ENCODE data around the gene SELENOK. TPM values are rescaled to one million over a fixed set of nuclear protein-coding genes. Genes with fewer than 3 reads are reported as not detected.
A peak's percentile ranks its signal among the peaks of the same experiment; 100 is the strongest.

Gene SELENOK
- total RNA-seq: 10 to 100 TPM; 39.8 to 54.3 (median 49.2) TPM

- DNase-seq (ENCODE audit: low spot score in 2 of 2): peak; percentile 98
- Histone ChIP-seq H3K4me1 (peaks cover 3 to 30% (median 8%) of the 10 kb centered on the region in 4 donors), H3K27ac (peak within 1 kb of the TSS; percentile 91 to 96 (median 93)), H3K36me3 (peaks cover 0 to 24% (median 0%) of the 10 kb centered on the region in 3 donors), H3K4me3 (peak within 1 kb of the TSS; percentile 80 to 89 (median 84)), H3K9me3 (no peaks in the 10 kb centered on the region), H3K27me3 (no peaks in the 10 kb centered on the region)
- 1% methylated on average over 37 to 58 of the region's 73 CpGs for WGBS, 2 donors
- TF ChIP-seq EP300 (IDR thresholded peaks at IDR 0.05): peak; percentile 99
- TF ChIP-seq POLR2A (IDR thresholded peaks at IDR 0.05): peak; percentile 91 to 99
- TF ChIP-seq, protein P1, sequence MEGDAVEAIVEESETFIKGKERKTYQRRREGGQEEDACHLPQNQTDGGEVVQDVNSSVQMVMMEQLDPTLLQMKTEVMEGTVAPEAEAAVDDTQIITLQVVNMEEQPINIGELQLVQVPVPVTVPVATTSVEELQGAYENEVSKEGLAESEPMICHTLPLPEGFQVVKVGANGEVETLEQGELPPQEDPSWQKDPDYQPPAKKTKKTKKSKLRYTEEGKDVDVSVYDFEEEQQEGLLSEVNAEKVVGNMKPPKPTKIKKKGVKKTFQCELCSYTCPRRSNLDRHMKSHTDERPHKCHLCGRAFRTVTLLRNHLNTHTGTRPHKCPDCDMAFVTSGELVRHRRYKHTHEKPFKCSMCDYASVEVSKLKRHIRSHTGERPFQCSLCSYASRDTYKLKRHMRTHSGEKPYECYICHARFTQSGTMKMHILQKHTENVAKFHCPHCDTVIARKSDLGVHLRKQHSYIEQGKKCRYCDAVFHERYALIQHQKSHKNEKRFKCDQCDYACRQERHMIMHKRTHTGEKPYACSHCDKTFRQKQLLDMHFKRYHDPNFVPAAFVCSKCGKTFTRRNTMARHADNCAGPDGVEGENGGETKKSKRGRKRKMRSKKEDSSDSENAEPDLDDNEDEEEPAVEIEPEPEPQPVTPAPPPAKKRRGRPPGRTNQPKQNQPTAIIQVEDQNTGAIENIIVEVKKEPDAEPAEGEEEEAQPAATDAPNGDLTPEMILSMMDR (IDR thresholded peaks at IDR 0.05): peak in 1 of 5 experiments; percentile 43
Measured at GRCh38 chr3:53891497-53892285, at the start of gene SELENOK. SELENOK (minus strand) TSS chr3:53891859.

DNA sequence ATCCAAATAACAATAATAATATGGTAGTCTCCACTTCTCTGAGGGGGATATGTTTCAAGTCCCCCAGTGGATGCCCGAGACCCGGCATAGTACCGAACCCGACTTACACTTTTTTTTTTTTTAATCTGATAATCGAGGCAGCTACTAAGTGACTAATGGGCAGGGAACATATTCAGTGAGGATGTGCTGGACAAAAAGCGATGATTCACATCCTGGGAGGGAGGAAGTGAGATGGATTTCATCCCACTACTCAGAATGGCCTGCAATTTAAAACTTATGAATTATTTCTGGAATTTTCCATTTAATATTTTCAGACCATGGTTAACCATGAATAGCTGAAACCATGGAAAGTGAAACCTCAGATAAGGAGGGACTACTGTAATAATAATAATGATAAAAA lies 49.5 kb upstream of the SELENOK start:
- Histone ChIP-seq H3K9me3 (peaks cover 0 to 7% (median 3%) of the 10 kb centered on the region in 4 donors), H3K4me1 (no peaks in the 10 kb centered on the region), H3K36me3 (no peaks in the 10 kb centered on the region), H3K4me3 (no peak overlapping the region), H3K27ac (no peak overlapping the region), H3K27me3 (no peaks in the 10 kb centered on the region)
- no peak for DNase-seq (ENCODE audit: low spot score in 2 of 2)
- TF ChIP-seq, protein P1 (IDR thresholded peaks at IDR 0.05): no peak
- TF ChIP-seq EP300 (IDR thresholded peaks at IDR 0.05) (no peak), POLR2A (IDR thresholded peaks at IDR 0.05) (no peak)
- 82 to 85% methylated on average over 6 of the region's 6 CpGs for WGBS, 2 donors

GRCh38 chr3:53940623-53941022 lies 49.0 kb upstream of the SELENOK start:
- Histone ChIP-seq H3K36me3 (no peaks in the 10 kb centered on the region), H3K9me3 (peaks cover 0 to 7% (median 2%) of the 10 kb centered on the region in 4 donors), H3K27ac (no peak overlapping the region), H3K27me3 (no peaks in the 10 kb centered on the region), H3K4me3 (no peak overlapping the region), H3K4me1 (no peaks in the 10 kb centered on the region)
- WGBS, 2 donors: 25 to 40% methylated on average over 1 of the region's 1 CpG
- TF ChIP-seq, protein P1 (IDR thresholded peaks at IDR 0.05): no peak
- TF ChIP-seq EP300 (IDR thresholded peaks at IDR 0.05): no peak
- TF ChIP-seq POLR2A (IDR thresholded peaks at IDR 0.05): no peak
- no peak for DNase-seq (ENCODE audit: low spot score in 2 of 2)

- H3K36me3 ChIP-seq: no peaks in the 10 kb centered on the region
- peaks cover 0 to 16% (median 5%) of the 10 kb centered on the region in 4 donors for H3K9me3 ChIP-seq
- TF ChIP-seq POLR2A (IDR thresholded peaks at IDR 0.05): no peak
- no peaks in the 10 kb centered on the region for H3K27me3 ChIP-seq
- no peak overlapping the region for H3K27ac ChIP-seq
- no peak for DNase-seq (ENCODE audit: low spot score in 2 of 2)
- no peaks in the 10 kb centered on the region for H3K4me1 ChIP-seq
- no peak overlapping the region for H3K4me3 ChIP-seq
- WGBS, 2 donors: 66 to 73% methylated on average over 1 of the region's 1 CpG
Measured at GRCh38 chr3:53939813-53940212, 48.2 kb upstream of the SELENOK start.

GRCh38 chr3:53939086-53939582 lies 47.5 kb upstream of the SELENOK start:
- WGBS, 2 donors: 53 to 57% methylated on average over 10 of the region's 10 CpGs
- Histone ChIP-seq H3K4me3 (no peak overlapping the region), H3K9me3 (peaks cover 0 to 18% (median 5%) of the 10 kb centered on the region in 4 donors), H3K27me3 (no peaks in the 10 kb centered on the region), H3K36me3 (no peaks in the 10 kb centered on the region), H3K27ac (no peak overlapping the region), H3K4me1 (no peaks in the 10 kb centered on the region)
- no peak for TF ChIP-seq POLR2A (IDR thresholded peaks at IDR 0.05)
- TF ChIP-seq, protein P1 (IDR thresholded peaks at IDR 0.05): no peak
- DNase-seq (ENCODE audit: low spot score in 2 of 2): no peak

All from tibial nerve (tissue), 4 donors.